GM19025 (cell line): ENCODE results near the gene IDH3B.

Experiments used
- ATAC-seq: cut with Tn5 transposase; IDR thresholded peaks from one replicate; pipeline ENCODE4 v1.9.1; 2021; ENCODE audit warnings: mild to moderate bottlenecking, low read depth, moderate library complexity; ENCODE audit not compliant: unreplicated experiment

IDH3B gene

GRCh38 chr20:2625062-2625461 is 39.0 kb downstream of the IDH3B start:
- ATAC-seq, result no peak

- ATAC-seq, result no peak
These were observed 39.8 kb downstream of the IDH3B start for GRCh38 chr20:2624190-2624589.

- ATAC-seq, result no peak
These were observed 43.9 kb downstream of the IDH3B start for GRCh38 chr20:2619961-2620595.

GRCh38 chr20:2619337-2619736 is 44.7 kb downstream of the IDH3B start:
- ATAC-seq, result no peak

- ATAC-seq, result no peak
These were observed 45.2 kb downstream of the IDH3B start for GRCh38 chr20:2618815-2619214.

GRCh38 chr20:2617099-2617714 is 46.8 kb downstream of the IDH3B start:
- ATAC-seq, result no peak

- ATAC-seq, result no peak
These were observed 47.4 kb downstream of the IDH3B start for GRCh38 chr20:2616634-2617033.

- ATAC-seq, result no peak
These were observed 51.9 kb downstream of the IDH3B start for GRCh38 chr20:2612073-2612472.

GRCh38 chr20:2610941-2611720 is 52.9 kb downstream of the IDH3B start:
- ATAC-seq, result no peak

GRCh38 chr20:2610326-2610725 is 53.7 kb downstream of the IDH3B start:
- ATAC-seq, result no peak
